ENCODE measurements around the gene PRDX6.

- TF ChIP-seq POLR2A (IDR thresholded peaks at IDR 0.05) = no peak
- TF ChIP-seq, protein P1, sequence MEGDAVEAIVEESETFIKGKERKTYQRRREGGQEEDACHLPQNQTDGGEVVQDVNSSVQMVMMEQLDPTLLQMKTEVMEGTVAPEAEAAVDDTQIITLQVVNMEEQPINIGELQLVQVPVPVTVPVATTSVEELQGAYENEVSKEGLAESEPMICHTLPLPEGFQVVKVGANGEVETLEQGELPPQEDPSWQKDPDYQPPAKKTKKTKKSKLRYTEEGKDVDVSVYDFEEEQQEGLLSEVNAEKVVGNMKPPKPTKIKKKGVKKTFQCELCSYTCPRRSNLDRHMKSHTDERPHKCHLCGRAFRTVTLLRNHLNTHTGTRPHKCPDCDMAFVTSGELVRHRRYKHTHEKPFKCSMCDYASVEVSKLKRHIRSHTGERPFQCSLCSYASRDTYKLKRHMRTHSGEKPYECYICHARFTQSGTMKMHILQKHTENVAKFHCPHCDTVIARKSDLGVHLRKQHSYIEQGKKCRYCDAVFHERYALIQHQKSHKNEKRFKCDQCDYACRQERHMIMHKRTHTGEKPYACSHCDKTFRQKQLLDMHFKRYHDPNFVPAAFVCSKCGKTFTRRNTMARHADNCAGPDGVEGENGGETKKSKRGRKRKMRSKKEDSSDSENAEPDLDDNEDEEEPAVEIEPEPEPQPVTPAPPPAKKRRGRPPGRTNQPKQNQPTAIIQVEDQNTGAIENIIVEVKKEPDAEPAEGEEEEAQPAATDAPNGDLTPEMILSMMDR (IDR thresholded peaks at IDR 0.05) = no peak
- no peak for TF ChIP-seq POLR2AphosphoS5 (IDR thresholded peaks at IDR 0.05)
- no peak for TF ChIP-seq EP300 (IDR thresholded peaks at IDR 0.05)
Observed at GRCh38 chr1:173445164-173445563, 32.0 kb upstream of the PRDX6 start.

Measured in upper lobe of left lung (tissue), 4 donors.